Mesenchymal stem cell (in vitro differentiated cells and primary cell): ENCODE data around the gene DCDC2.
"Not testable (repeated sequence)": the region's sequence is repeated elsewhere in the genome, so short reads cannot be mapped to it uniquely, and the experiment has no call there.

Source experiments
- DNase-seq: peaks from one replicate; pipeline ENCODE4 v3.0.0-alpha.2; 2013
- H2AFZ ChIP-seq: one replicate; pipeline ENCODE4 v1.6.1; 2013; ENCODE audit warnings: low read depth, mild to moderate bottlenecking, control low read depth, inconsistent platforms, low read length, moderate library complexity
- H2AK5ac ChIP-seq: 2 replicates; pipeline ENCODE4 v1.6.1; 2013; ENCODE audit warnings: low read length, moderate library complexity, mild to moderate bottlenecking, inconsistent platforms; ENCODE audit not compliant: severe bottlenecking
- H2BK120ac ChIP-seq: one replicate; pipeline ENCODE4 v1.6.1; 2013; ENCODE audit warnings: low read depth, mild to moderate bottlenecking, inconsistent platforms, low read length, moderate library complexity
- H2BK12ac ChIP-seq, 2 experiments: one replicate each; pipeline ENCODE4 v1.6.1; 2013; ENCODE audit warnings: inconsistent platforms in 2 of 2, low read length in 2 of 2, mild to moderate bottlenecking in 2 of 2, moderate library complexity in 2 of 2, control low read depth in 1 of 2
- H2BK15ac ChIP-seq: one replicate; pipeline ENCODE4 v1.6.1; 2013; ENCODE audit warnings: mild to moderate bottlenecking, low read depth, inconsistent platforms; ENCODE audit not compliant: poor library complexity, severe bottlenecking
- H2BK5ac ChIP-seq: 2 replicates; pipeline ENCODE4 v1.6.1; 2013; ENCODE audit warnings: low read depth, mild to moderate bottlenecking, low read length, control low read depth, inconsistent platforms; ENCODE audit not compliant: poor library complexity, severe bottlenecking
- H3K14ac ChIP-seq, 2 experiments: one replicate each; pipeline ENCODE4 v1.6.1; 2013; ENCODE audit warnings: inconsistent platforms in 2 of 2, low read length in 2 of 2, control low read depth in 1 of 2, mild to moderate bottlenecking in 1 of 2, moderate library complexity in 1 of 2
- H3K18ac ChIP-seq, 2 experiments: one replicate each; pipeline ENCODE4 v1.6.1; 2013; ENCODE audit warnings: inconsistent platforms in 2 of 2, low read length in 2 of 2, control low read depth in 1 of 2, low read depth in 1 of 2, mild to moderate bottlenecking in 1 of 2
- H3K23ac ChIP-seq, 2 experiments: one replicate each; pipeline ENCODE4 v1.6.1; 2013; ENCODE audit warnings: inconsistent platforms in 2 of 2, low read length in 2 of 2, mild to moderate bottlenecking in 2 of 2, moderate library complexity in 2 of 2, control low read depth in 1 of 2
- H3K27ac ChIP-seq: 2 replicates; pipeline ENCODE4 v1.5.1; 2013; ENCODE audit warnings: mild to moderate bottlenecking, moderate library complexity, low read length, control low read depth, inconsistent platforms; ENCODE audit not compliant: poor library complexity, severe bottlenecking
- H3K27me3 ChIP-seq, 2 experiments: 2 replicates each; pipeline versions ENCODE4 v1.6.1 to v1.7.0; 2013; ENCODE audit warnings: low read length in 2 of 2, mild to moderate bottlenecking in 2 of 2, moderate library complexity in 2 of 2, control low read depth in 1 of 2, inconsistent platforms in 1 of 2; ENCODE audit not compliant: control insufficient read depth in 1 of 2, insufficient read depth in 1 of 2
- H3K36me3 ChIP-seq, 2 experiments: 2 replicates each; pipeline versions ENCODE4 v1.6.1 to v1.7.0; 2013; ENCODE audit warnings: low read length in 2 of 2, control low read depth in 1 of 2, inconsistent platforms in 1 of 2, low read depth in 1 of 2, mild to moderate bottlenecking in 1 of 2; ENCODE audit not compliant: insufficient read depth in 2 of 2, control insufficient read depth in 1 of 2
- H3K4ac ChIP-seq, 2 experiments: one replicate each; pipeline ENCODE4 v1.6.1; 2013; ENCODE audit warnings: inconsistent platforms in 2 of 2, low read length in 2 of 2, mild to moderate bottlenecking in 2 of 2, moderate library complexity in 2 of 2, control low read depth in 1 of 2, low read depth in 1 of 2
- H3K4me1 ChIP-seq: 2 replicates; pipeline ENCODE4 v1.6.1; 2013; ENCODE audit warnings: low read depth, low read length, control low read depth; ENCODE audit not compliant: control insufficient read depth, insufficient read depth
- H3K4me2 ChIP-seq: 2 replicates; pipeline ENCODE4 v1.6.1; 2013; ENCODE audit warnings: low read length, mild to moderate bottlenecking, inconsistent platforms; ENCODE audit not compliant: poor library complexity, severe bottlenecking
- H3K4me3 ChIP-seq, 2 experiments: 2 replicates each; pipeline versions ENCODE4 v1.5.1 to v1.7.0; 2013; ENCODE audit warnings: low read length in 2 of 2, mild to moderate bottlenecking in 2 of 2, control low read depth in 1 of 2, low read depth in 1 of 2; ENCODE audit not compliant: insufficient read depth in 1 of 2
- H3K79me1 ChIP-seq: replicated peaks from 2 replicates; pipeline ENCODE4 v1.6.1; 2013; ENCODE audit warnings: mild to moderate bottlenecking, control low read depth, low read length, inconsistent platforms; ENCODE audit not compliant: poor library complexity, severe bottlenecking
- H3K9ac ChIP-seq: 2 replicates; pipeline ENCODE4 v1.7.0; 2013; ENCODE audit warnings: mild to moderate bottlenecking, low read length, moderate library complexity
- H3K9me3 ChIP-seq: 2 replicates; pipeline ENCODE4 v1.7.0; 2013; ENCODE audit warnings: mild to moderate bottlenecking, low read length; ENCODE audit not compliant: control insufficient read depth
- H4K8ac ChIP-seq: one replicate; pipeline ENCODE4 v1.6.1; 2013; ENCODE audit warnings: inconsistent platforms, mild to moderate bottlenecking, low read length, moderate library complexity
- H4K91ac ChIP-seq: one replicate; pipeline ENCODE4 v1.6.1; 2013; ENCODE audit warnings: mild to moderate bottlenecking, low read length, inconsistent platforms
- WGBS: methylation state at CpG from one replicate; pipeline ENCODE4 v1.1.7; 2013; ENCODE audit warnings: mixed read lengths; 5-methylcytosine and 5-hydroxymethylcytosine counted together

The DCDC2 gene

GRCh38 chr6:24204113-24204512 is 153.7 kb downstream of the DCDC2 start:
- not testable (repeated sequence) for H3K9ac ChIP-seq, H3K4me2 ChIP-seq, H3K4ac ChIP-seq, H3K27ac ChIP-seq, H2BK5ac ChIP-seq, H2AFZ ChIP-seq, H3K79me1 ChIP-seq, H3K4me3 ChIP-seq, H3K4me1 ChIP-seq, H3K27me3 ChIP-seq, H2AK5ac ChIP-seq, H4K8ac ChIP-seq, H2BK120ac ChIP-seq, H2BK12ac ChIP-seq, H3K36me3 ChIP-seq, H3K14ac ChIP-seq, H3K9me3 ChIP-seq, H2BK15ac ChIP-seq, H4K91ac ChIP-seq, H3K18ac ChIP-seq, H3K23ac ChIP-seq, DNase-seq
- WGBS = 95% methylated on average over 3 of the region's 3 CpGs

DNA sequence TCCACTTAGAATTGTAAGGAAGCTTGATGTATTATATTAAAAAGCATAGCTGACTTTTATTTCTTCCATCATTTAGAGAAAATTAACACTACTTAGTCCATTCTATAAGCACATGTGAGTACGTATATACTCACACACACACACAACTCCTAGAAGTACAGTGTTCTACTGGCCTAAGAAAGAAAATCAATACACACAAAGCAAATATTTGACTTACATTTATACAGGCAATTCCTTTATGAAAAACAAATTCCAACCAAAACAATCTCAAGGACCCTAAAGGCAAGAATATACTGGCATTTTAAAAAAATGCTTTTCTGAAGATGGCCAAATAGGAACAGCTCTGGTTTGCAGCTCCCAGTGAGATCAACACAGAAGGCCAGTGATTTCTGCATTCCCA is 160.0 kb downstream of the DCDC2 start:
- Histone ChIP-seq H2AFZ (no peak overlapping the region), H2AK5ac (no peak overlapping the region), H3K9me3 (no peaks in the 10 kb centered on the region), H4K8ac (no peak overlapping the region), H3K36me3 (no peaks in the 10 kb centered on the region), H2BK5ac (no peak overlapping the region), H3K27ac (no peak overlapping the region), H3K4me1 (no peaks in the 10 kb centered on the region), H3K14ac (no peak overlapping the region), H3K4ac (no peak overlapping the region), H3K79me1 (no peaks in the 10 kb centered on the region), H3K18ac (no peak overlapping the region), H2BK15ac (no peak overlapping the region), H2BK12ac (no peak overlapping the region), H3K9ac (no peak overlapping the region), H3K23ac (no peak overlapping the region), H3K4me3 (no peak overlapping the region), H3K27me3 (no peaks in the 10 kb centered on the region), H3K4me2 (no peak overlapping the region), H4K91ac (no peak overlapping the region), H2BK120ac (no peak overlapping the region)
- WGBS = 96% methylated on average over 1 of the region's 1 CpG
- no peak for DNase-seq

DNA sequence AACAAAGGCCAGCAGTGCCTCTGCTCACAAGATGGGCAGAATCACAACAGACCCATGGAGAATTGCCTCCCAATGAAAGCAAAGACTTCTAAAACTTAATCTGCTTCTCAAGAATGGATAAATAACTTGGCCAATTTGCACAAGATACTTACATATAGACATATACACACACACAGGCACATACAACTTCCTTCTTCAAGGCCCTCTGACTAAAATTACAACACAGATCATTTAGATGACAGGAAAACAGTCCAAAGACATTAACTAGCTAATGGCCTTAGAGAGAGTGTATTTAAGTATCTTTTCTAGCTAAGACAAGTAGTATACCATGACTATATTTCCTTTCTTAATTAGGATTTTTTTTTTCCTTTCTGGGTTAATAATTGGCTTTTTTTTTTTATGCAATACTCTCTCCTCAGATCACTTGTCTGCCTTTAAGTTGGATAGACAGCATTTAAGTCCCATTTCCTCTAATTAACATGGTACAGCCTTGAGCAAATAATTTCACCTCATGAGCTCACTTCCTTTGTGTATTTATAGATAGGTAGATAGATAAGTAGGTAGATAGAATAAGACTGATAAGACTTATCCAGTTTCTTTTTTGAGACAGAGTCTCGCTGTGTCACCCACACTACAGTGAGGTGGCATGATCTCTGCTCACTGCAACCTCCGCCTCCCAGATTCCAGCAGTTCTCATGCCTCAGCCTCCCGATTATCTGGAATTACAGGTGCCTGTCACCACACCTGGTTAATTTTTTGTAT is 161.8 kb downstream of the DCDC2 start:
- Histone ChIP-seq H3K4me2 (no peak overlapping the region), H3K4ac (no peak overlapping the region), H2BK120ac (no peak overlapping the region), H2AK5ac (no peak overlapping the region), H3K36me3 (no peaks in the 10 kb centered on the region), H3K9me3 (no peaks in the 10 kb centered on the region), H3K14ac (no peak overlapping the region), H3K79me1 (no peaks in the 10 kb centered on the region), H4K8ac (no peak overlapping the region), H2BK12ac (no peak overlapping the region), H3K4me3 (no peak overlapping the region), H4K91ac (no peak overlapping the region), H3K27ac (no peak overlapping the region), H3K18ac (no peak overlapping the region), H3K23ac (peak overlapping the region in 1 of 2 experiments; percentile 72), H2BK5ac (no peak overlapping the region), H2BK15ac (no peak overlapping the region), H3K9ac (no peak overlapping the region), H3K4me1 (no peaks in the 10 kb centered on the region), H3K27me3 (no peaks in the 10 kb centered on the region), H2AFZ (no peak overlapping the region)
- whole genome bisulfite sequencing = 90% methylated on average over 3 of the region's 3 CpGs
- no peak for DNase-seq

DNA sequence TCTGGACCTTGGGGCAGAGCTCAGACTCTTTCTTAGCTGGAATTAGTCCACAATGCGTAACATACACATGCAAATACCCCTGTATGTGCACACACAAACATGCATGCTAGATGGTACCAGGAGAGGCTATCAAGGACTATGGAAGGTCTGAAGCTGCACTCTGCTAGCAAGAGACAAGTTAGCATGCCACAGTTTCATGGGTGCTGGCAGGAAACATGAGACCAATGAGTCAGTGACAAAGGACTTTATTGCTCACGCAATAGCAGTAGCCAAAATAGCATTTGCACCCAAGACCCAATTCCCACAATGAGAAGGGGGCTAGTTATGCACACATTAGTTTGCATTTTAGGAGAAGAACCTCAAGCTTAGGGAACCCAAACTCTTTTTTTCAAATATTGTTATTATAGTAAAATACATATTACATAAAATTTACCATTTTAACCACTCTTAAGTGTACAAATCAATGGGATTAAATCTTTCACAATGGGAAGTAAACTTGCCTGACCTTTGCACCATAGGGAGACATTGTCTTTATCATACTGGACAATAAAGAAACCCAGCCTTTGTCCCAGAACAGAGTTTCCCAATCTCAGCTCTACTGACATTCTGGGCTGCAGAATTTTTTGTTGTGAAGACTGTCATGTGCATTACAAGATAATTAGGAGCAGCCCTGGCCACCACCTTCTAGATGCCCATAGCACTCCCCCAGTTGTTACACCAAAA is 162.7 kb downstream of the DCDC2 start:
- no peak overlapping the region for H3K23ac ChIP-seq
- no peak overlapping the region for H4K8ac ChIP-seq
- no peak overlapping the region for H2BK15ac ChIP-seq
- no peak overlapping the region for H3K14ac ChIP-seq
- no peaks in the 10 kb centered on the region for H3K79me1 ChIP-seq
- no peak overlapping the region for H2BK12ac ChIP-seq
- no peak for DNase-seq
- no peaks in the 10 kb centered on the region for H3K9me3 ChIP-seq
- no peak overlapping the region for H3K18ac ChIP-seq
- no peak overlapping the region for H4K91ac ChIP-seq
- no peak overlapping the region for H3K27ac ChIP-seq
- no peak overlapping the region for H2AK5ac ChIP-seq
- H3K9ac ChIP-seq = no peak overlapping the region
- H2BK120ac ChIP-seq = no peak overlapping the region
- 100% methylated on average over 1 of the region's 2 CpGs for WGBS
- H3K4me3 ChIP-seq = no peak overlapping the region
- no peak overlapping the region for H3K4me2 ChIP-seq
- no peaks in the 10 kb centered on the region for H3K4me1 ChIP-seq
- no peak overlapping the region for H2BK5ac ChIP-seq
- no peak overlapping the region for H3K4ac ChIP-seq
- no peak overlapping the region for H2AFZ ChIP-seq
- H3K36me3 ChIP-seq = no peaks in the 10 kb centered on the region
- no peaks in the 10 kb centered on the region for H3K27me3 ChIP-seq
